Renal pelvis (tissue), 4 donors: ENCODE results near the gene CYP1A2. TPM values are rescaled to one million over a fixed set of nuclear protein-coding genes. Genes with fewer than 3 reads are reported as not detected.
A peak's percentile ranks its signal among the peaks of the same experiment; 100 is the strongest.
"Not testable (repeated sequence)": the region's sequence is repeated elsewhere in the genome, so short reads cannot be mapped to it uniquely, and the experiment has no call there.

ENCODE experiments used
- DNase-seq: peaks from one replicate; pipeline ENCODE4 v3.0.0-alpha.2; 2013
- polyA plus RNA-seq, 3 donors: library from polyadenylated mRNA; unstranded; fragments of 120-200 nt; gene quantifications; one replicate each; pipeline ENCODE4 v1.2.1, GENCODE V29; 2013; ENCODE audit not compliant: insufficient read length in 3 of 3

The CYP1A2 gene
- polyA plus RNA-seq, 3 donors: 0.09 to 0.21 (median 0.16) TPM

DNA sequence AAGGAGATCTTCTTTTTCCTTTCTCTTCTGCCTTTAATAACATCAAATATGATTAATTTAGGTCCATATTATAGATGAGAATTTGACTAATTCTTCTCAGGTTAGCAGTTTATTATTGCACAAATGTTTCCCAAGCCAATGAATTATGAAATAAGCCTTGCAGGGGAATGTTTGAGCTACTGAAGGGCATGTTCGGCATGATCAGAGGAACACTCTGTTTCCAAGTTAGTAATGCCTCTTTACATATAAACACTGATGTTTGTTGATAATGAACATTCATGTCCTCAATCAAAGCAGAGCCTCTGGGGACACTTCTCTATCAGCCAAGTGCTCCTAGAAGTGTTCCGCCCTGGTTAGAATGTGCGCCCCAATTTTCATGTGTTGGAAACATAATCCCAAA is 13.3 kb upstream of the CYP1A2 start:
- DNase-seq: no peak

DNA sequence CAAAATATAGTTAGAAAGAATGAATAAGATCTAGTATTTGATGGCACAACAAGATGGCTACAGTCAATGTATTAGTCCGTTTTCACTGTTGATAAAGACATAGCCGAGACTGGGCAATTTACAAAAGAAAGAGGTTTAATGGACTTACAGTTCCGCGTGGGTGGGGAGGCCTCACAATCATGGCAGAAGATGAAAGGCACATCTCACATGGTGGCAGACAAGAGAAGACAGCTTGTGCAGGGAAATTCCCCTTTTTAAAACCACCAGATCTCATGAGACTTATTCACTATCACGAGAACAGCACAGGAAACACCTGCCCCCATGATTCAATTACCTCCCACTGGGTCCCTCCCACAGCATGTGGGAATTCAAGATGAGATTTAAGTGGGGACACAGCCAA is 10.4 kb upstream of the CYP1A2 start:
- not testable (repeated sequence) for DNase-seq

DNA sequence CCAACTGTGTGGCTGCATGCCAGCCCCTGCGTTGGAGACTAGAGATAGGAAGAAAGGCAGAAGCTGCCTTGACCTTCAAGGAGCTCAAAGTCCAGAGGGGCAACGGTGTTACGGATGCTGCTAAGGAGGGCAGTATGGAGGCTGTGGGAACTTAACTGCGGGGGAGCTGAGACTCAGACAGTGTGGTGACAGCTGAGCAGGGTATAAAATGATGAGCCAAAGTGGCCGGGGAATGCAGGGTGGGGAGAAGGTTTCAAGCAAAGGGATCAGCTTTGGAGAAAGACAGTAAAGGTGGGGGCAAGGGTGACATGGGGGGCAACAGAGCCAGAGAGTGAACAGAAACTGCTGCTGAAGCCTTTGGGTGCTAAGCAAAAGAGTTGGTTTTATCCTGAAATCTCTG is 6.2 kb upstream of the CYP1A2 start:
- DNase-seq: no peak

DNA sequence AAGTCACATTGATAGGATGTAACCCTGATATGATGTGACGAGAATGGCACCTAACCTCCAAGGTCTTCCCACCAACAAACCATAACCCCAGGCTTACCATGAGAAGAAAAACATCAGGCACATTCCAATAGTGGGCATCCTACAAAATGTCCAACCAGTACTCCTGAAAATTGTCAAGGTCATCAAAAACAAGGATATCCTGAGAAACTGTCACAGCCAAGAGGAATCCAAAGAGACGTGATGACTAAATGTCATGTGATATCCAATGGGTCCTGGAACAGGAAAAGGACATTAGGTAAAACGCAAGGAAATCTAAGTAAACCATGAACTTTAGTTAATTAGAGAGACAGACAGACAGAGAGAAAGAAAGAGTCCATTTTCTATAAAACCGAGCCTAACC is 2.3 kb upstream of the CYP1A2 start:
- DNase-seq: no peak

DNA sequence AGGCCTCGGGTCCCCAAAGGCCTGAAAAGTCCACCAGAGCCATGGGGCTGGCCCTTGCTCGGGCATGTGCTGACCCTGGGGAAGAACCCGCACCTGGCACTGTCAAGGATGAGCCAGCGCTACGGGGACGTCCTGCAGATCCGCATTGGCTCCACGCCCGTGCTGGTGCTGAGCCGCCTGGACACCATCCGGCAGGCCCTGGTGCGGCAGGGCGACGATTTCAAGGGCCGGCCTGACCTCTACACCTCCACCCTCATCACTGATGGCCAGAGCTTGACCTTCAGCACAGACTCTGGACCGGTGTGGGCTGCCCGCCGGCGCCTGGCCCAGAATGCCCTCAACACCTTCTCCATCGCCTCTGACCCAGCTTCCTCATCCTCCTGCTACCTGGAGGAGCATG is 1.2 kb downstream of the CYP1A2 start:
- DNase-seq: no peak

DNA sequence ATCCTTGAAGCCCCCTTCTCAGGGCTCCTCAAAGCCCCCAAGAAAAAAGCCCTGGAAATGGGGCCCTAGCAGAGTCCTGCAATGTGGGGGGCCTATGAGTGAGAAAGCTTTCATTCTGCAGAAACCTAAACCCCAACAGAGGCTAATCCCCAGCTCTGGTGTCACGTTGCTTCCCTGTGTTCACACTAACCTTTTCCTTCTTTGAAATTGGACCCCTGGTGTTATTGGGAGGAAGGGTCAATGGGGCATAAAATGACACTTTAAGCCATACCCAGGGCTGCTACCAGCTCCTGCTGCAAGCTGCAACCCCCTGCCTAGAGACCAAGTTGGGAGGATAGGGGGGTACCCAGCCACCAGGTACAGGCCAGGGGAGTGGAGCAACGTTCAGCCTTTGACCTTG is 2.1 kb downstream of the CYP1A2 start:
- DNase-seq: peak; percentile 68

DNA sequence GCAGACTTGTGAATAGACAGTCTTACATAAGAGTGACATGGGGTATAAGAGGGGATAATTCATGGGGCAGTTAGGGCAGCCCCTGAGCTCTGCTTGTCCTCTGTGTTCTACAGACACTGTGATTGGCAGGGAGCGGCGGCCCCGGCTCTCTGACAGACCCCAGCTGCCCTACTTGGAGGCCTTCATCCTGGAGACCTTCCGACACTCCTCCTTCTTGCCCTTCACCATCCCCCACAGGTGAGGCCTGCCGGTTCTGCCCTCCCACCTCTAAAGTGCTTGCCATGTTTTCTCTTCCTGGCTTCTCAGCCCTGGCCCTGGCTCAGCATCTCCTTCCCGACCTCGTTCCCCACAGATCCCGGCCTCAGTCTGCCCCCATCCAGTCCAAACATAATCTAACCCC is 3.4 kb downstream of the CYP1A2 start:
- no peak for DNase-seq

DNA sequence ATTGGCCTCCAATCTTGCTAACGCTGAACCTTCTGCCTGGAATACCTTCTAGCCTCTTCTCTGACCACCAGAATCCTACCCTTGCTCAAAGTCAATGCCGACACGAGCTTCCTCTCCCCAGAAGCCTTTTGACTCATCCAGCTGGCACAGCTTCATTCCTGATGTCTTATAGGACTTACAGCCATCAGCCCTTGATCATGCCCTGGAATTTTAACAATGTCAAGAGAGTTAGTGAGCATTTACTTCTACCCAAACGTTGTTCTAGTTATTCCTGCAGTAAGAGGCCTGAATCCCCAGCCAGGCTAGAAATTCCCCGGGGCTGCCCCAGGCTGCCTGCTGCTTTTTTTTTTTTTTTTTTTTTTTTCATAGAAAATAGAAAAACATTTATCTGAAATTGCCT is 3.9 kb downstream of the CYP1A2 start:
- no peak for DNase-seq

DNA sequence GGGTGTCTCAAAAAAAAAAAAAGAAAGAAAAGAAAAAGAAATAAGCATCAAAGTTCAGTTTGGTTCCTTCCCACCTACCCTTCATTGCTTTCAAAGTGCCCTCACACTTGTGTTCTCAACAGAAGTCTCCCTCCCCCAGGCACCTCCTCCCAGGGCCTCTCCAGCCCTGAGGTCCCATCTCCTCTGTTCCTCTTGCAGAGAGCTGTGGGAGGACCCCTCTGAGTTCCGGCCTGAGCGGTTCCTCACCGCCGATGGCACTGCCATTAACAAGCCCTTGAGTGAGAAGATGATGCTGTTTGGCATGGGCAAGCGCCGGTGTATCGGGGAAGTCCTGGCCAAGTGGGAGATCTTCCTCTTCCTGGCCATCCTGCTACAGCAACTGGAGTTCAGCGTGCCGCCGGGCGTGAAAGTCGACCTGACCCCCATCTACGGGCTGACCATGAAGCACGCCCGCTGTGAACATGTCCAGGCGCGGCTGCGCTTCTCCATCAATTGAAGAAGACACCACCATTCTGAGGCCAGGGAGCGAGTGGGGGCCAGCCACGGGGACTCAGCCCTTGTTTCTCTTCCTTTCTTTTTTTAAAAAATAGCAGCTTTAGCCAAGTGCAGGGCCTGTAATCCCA is 6.1 kb downstream of the CYP1A2 start:
- no peak for DNase-seq

DNA sequence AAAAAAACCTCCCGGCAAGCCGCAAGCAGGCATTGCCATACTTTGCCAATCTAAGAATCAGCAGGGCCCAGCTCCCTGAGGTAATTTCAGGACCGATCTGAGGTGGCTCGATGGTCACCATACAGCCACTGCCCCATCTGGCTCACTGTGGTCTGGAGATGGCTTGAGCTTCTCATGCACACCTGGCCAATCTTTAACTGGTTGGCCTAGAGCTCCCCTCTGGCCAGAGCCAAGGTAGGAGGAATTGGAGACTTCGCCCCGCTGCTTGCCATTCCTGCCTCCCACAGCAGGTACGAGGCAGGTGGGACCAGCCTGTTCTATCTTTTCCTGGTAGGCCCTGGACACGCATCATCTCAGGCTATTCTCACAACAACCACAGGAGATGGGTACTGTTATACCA is 10.1 kb downstream of the CYP1A2 start:
- DNase-seq: no peak

DNA sequence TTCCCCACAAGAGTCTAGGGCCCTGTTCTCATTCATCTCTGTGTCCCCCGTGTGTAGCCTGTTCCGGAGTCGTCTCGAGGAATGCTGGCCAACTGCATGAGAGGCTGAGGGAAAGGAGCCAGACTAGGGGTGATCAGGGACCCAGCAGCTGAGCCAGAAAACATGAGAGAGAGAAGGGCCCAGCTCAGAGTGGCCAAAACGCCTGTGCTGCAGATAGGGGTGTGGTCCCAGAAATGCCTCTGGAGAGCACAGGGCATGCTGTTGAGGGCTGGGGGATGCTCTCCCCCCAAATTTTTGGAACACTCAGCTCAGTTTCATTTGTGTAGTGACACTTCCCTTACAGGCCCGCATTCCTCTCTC is 14.1 kb downstream of the CYP1A2 start:
- DNase-seq: no peak

DNA sequence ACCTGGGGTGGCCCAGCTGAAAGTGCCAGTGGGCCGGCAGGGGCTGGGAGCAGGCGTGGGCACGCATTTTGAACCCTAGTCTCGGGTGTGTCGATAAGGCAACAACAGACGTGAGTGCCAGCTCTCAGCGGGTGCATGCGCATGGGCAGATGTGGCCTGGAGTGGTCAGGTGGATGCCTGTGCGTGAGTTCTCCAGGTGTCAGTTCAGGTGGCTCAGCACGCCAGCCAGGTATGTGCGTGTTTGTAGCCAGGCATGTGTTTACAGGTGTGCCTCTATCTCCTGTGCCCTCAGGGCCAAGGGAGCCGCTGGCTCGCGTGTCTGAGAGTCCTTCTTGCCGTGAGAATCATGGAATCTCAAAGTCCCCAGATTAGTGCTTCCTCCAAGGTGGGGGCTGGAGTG is 14.8 kb downstream of the CYP1A2 start:
- DNase-seq: no peak

DNA sequence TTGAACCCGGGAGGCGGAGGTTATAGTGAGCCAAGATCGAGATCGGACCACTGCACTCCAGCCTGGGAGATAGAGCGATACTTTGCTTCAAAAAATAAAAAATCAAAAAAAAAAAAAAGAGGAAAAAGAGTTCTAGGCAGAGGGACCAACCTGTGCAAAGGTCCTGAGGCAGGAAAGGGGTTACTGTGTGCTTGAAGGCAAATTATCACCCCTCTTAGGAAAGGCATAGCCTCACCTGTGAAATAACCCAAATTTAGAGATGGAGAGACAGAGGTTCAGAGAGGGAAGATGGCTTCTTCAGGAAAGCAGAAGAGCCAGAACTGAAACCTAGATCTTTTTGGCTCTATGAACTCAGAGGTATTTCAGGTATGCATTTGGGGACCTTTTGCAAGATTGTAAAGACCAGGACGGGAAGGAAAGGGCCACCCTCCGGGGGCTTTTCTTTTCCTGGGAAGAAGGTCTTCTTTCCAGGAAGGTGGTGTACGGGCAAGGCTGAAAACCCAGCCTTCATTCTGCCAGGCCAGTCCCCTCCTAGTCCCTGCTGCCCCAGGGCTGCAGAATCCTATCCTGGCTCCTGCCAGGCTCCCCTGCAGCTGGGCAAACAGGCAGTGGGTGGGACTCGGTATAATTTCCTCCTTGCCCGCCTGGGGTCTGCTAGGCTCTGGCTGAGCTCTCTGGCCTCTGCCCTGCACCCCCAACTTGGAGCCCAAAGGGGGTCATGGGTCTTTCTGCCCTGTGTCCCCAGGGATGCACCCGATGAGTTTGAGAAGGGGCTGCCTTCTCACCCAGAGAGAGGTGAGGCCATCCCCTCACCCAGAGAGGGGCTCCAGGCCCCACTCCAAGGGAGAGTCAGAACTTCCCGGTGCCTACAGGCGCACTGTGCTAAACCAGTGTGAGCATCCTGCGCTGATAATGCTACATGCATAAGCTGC is 18.8 kb downstream of the CYP1A2 start:
- DNase-seq: no peak

DNA sequence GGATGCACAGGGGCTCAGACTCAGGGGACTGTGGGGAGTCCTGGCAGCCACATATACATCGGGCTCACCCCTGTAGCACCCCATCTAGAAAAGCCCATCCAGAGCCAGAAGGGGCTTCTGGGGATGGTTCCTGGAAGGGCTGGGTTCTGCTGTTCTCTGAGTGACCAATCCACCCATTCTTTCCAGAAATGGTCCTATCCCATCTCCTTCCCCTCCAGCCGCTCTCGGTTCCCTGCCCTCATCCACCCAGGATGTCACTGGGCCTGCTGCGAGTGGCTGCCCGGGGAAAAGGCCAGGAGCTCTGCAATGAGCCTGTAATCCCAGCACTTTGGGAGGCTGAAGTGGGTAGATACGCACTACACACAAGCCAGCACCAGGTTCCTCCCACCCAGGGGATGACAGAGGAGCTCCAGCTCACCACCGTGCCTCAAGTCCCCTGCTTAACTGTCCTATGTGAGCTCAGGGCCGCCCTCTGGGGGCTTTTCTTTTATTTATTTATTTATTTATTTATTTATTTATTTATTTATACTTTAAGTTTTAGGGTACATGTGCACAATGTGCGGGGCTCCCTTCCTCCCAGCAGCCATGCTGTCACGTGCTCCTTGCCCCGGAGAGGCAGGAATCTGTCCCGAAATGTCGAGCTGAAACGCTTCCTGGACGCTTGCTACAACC is 19.6 kb downstream of the CYP1A2 start:
- no peak for DNase-seq

DNA sequence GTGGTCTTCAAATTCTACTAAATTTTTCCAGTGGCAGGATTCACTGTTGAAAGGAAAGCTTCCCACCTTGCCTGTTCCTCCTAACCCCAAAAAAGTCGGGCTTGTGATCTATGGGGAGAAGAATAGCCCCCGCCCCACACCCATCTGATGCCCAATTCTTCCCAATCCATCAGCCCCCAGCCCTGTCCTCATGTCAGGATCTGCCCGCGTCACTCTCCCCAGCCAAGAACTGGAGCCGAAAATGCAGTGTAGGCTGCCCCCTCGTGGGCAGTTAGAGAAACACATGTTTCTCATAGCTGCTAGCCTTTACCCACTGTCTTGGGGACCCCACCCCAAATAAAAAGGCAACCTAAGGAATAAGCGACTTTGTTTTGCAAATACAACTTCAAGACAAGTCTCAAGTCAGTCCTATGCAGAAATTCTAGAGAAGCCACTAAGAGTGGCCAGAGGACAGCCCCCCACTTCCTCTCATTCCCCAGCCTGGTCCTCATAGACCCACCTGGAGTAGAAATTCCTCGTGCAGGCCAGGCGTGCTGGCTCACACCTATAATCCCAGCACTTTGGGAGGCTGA is 20.2 kb downstream of the CYP1A2 start:
- no peak for DNase-seq

DNA sequence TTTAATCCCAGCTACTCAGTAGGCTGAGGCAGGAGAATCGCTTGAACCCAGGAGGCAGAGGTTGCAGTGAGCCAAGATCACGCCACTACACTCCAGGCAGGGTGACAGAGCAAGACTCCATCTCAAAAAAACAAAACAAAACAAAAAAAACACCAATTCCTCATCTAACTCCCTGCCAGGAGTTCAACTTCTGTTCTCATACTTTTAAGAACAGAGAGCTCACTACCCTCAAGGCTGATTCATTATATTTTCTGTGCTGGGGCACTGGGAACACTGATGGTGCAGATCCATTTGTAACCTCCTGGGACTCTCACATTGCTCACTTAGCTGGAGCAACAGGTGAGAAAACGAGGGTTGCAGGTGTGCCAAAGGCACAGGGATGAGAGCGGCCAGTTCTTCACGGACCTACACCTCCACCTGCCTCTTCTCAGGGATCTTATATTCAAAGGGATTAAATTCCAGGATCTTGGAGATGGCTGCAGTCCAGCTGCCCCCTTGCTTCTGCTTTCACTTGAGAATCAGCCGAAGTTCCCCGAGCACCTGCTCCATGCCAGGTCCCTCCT is 20.9 kb downstream of the CYP1A2 start:
- no peak for DNase-seq

DNA sequence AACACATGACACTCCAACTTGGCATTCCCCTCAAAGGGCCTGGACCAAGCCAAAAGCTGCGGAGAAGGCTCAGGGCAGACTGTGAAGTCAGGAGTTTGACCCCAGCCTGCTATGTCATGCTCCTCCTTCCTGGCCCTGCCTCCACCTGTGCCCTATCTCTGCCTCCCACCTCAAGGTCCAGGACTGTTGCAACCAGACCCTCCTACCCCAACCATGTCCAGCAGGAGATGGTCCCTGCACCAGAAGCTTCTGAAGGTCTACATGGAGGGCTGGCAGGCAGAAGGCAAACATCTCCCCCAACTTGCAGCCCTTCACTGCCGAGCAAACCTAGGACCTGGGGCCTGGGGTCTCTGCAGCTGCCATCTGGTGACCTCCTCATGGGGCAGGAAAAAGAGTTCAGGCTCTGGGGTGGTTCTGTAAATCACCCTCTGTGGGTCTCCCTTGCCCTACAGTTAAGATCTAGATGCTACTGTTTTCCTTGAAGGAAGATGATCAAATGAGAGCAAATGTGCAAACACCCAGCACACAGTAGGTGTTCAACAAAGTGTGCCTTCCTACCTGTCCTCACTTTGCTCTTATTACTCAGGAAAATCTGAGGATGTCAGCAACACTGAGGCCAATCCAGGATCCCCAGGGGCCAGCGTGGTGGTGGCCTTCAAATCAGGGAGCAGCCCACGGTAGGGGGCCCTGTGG is 21.7 kb downstream of the CYP1A2 start:
- no peak for DNase-seq

DNA sequence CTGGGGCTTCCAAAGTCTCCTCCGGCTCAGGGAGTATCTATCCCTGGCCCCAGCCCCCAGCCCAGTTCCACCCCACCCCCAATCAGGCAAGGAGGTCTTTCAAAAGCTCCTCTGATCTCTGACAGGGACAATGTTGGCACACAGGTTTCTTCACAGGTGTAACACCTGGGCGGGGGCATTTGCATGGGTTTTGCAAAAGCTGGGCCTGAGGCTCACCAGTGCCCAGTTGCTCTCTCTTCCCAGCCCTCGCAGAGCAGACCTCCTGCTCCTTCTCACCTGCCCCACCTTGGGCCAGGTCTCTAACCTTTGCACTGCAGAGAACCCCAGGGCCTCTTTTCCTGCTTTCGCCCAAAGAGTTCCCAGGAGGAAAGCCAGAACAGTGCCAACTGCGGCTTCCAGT is 24.7 kb downstream of the CYP1A2 start:
- DNase-seq: no peak

DNA sequence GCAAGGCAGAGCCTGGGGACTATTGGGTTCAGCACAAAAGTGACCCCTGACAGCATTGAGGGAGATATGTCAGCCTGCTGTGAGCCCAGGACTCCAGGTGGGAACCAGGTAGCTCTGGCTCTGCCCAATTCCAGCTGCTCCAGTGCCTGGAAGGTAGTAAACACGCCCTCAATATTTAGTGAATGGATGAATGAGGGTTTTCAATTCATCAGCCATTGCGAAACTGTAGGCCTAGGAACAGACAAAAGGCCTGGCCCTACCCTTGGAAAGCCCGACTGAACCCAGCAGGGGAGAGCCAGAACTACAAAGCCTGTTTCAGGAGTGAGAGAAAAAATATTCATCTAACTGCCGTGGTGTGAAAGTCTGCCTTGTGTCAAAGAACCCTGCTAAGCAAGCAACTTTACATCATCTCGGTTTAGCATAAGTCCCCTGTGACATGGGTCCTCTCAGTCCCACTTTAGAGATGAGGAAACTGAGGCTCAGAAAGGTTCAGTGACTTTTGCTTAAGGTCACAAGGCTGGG is 25.1 kb downstream of the CYP1A2 start:
- no peak for DNase-seq

DNA sequence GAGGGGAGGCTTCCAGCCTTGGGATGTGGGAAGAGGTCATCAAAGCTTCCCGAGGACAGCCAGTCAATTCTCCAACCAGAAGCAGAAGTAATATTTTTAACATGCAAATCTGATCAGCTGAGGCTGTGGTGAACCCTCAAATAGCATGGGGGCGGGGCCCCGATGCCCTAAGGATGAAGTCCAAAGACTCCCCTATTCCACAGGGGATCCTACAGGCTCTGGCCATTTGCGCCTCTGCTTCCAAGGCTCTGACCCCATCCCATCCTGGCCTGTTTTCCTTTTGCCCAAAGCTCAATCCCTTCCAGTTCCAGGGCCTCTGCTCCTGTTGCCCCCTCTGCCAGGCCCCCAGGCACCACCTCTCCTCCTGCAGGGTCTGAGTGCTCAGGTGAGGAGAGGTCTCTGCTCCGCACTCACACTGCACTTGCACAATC is 26.5 kb downstream of the CYP1A2 start:
- no peak for DNase-seq

DNA sequence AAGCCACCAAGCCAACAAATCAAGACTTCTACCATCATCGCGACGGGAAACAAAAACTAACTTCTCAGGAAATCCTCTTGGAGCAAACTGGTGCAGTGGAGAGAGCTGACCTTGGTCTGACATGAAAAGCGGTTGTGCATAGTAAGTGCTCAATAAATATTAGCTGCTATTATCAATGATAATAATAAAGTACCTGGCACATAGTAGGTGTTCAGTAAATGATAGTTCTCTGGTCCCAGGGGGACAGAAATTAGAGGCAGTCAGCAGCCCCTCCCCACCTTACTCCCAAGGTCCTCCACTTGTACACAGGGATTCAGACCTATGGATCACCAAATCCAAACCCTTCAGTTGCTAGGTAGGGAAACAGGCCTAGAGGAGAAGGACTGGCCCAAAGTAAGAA is 27.2 kb downstream of the CYP1A2 start:
- DNase-seq: no peak
